NCI-H460 (cell line): Measurements from ENCODE around the gene EMX2. TPM values are rescaled to one million over a fixed set of nuclear protein-coding genes. Genes with fewer than 3 reads are reported as not detected.

Source experiments
- DNase-seq: peaks from one replicate; pipeline ENCODE4 v3.0.0-alpha.2; 2016; ENCODE audit warnings: low read depth; ENCODE audit errors: extremely low read depth
- total RNA-seq: library from RNA; depleted of rRNA; stranded (reverse); fragments of >200 nt; shearing (Covaris generic); gene quantifications from 2 replicates; pipeline ENCODE4 v1.2.3, GENCODE V29; 2014

Gene EMX2
- total RNA-seq, 1 experiment from 2014 or later = not detected

- no peak for DNase-seq
Observed at GRCh38 chr10:117531371-117532002, 11.1 kb upstream of the EMX2 start.

GRCh38 chr10:117532003-117532385, 10.6 kb upstream of the EMX2 start:
- no peak for DNase-seq

GRCh38 chr10:117532451-117533107, 10.0 kb upstream of the EMX2 start:
- DNase-seq = no peak

GRCh38 chr10:117533507-117534281, 8.9 kb upstream of the EMX2 start:
- no peak for DNase-seq

- no peak for DNase-seq
Observed at GRCh38 chr10:117534321-117535297, 7.9 kb upstream of the EMX2 start.

GRCh38 chr10:117535298-117536071, 7.1 kb upstream of the EMX2 start:
- DNase-seq = no peak

- DNase-seq = no peak
Observed at GRCh38 chr10:117536072-117536865, 6.3 kb upstream of the EMX2 start.

GRCh38 chr10:117536866-117537435, 5.6 kb upstream of the EMX2 start:
- no peak for DNase-seq

GRCh38 chr10:117537436-117537903, 5.1 kb upstream of the EMX2 start:
- peak; percentile 13 for DNase-seq

GRCh38 chr10:117537904-117538524, 4.5 kb upstream of the EMX2 start:
- DNase-seq = no peak

GRCh38 chr10:117539361-117539773, 3.2 kb upstream of the EMX2 start:
- DNase-seq = no peak

GRCh38 chr10:117539903-117540639, 2.5 kb upstream of the EMX2 start:
- no peak for DNase-seq

GRCh38 chr10:117540640-117541404, 1.7 kb upstream of the EMX2 start:
- no peak for DNase-seq

GRCh38 chr10:117541405-117541908, 1.1 kb upstream of the EMX2 start:
- DNase-seq = no peak

- no peak for DNase-seq
Observed at GRCh38 chr10:117541909-117542705, 439 bp upstream of the EMX2 start.
